A549 (cell line): Measurements from ENCODE around the gene RPL4. TPM values are rescaled to one million over a fixed set of nuclear protein-coding genes. Genes with fewer than 3 reads are reported as not detected.

Experiments used
- ATAC-seq, 2 experiments: fragments of 200-7000 bp in 1 of 2; fragments of >200 bp in 1 of 2; cut with Nextera tagmentation in 1 of 2; cut with Tn5 transposase in 1 of 2; 3 replicates each; pipeline versions ENCODE4 v1.8.0 to v1.9.1; 2018 to 2020; ENCODE audit warnings: mild to moderate bottlenecking in 1 of 2, moderate library complexity in 1 of 2
- CTCF ChIA-PET: fragments of 300-600 bp; sonication (Branson Sonifier 250); formaldehyde crosslinking; extraction: SDS; loops from one replicate; lab custom pipeline; 2021; ENCODE audit warnings: antibody characterized with exemption, inconsistent platforms; lab: Yijun Ruan, JAX
- POLR2A ChIA-PET: fragments of 350-600 bp; formaldehyde crosslinking; extraction: SDS; loops from one replicate; lab custom pipeline; 2021; ENCODE audit warnings: antibody characterized with exemption, inconsistent platforms; lab: Yijun Ruan, JAX
- DNase-seq, 2 experiments: peaks; one replicate each; pipeline versions ENCODE4 v3.0.0 to v3.0.0-alpha.2; 2011 to 2016; ENCODE audit warnings: low read depth in 1 of 2, low spot score in 1 of 2
- FAIRE-seq: peaks from 2 replicates; lab custom pipeline; 2011; peaks lifted over from hg19 to GRCh38; lab: Jason Lieb, UNC
- H3K27ac ChIP-seq, 2 experiments: fragments of >200 bp; sonication (Bioruptor Twin); formaldehyde crosslinking; 3 replicates each; pipeline ENCODE4 v1.5.1; 2016 to 2017
- H3K4me1 ChIP-seq: fragments of >200 bp; sonication (Bioruptor Twin); formaldehyde crosslinking; 3 replicates; pipeline ENCODE4 v1.6.1; 2016
- H3K4me2 ChIP-seq: fragments of >200 bp; sonication (Bioruptor Twin); formaldehyde crosslinking; 3 replicates; pipeline ENCODE4 v1.6.1; 2016
- H3K4me3 ChIP-seq: fragments of >200 bp; sonication (Bioruptor Twin); formaldehyde crosslinking; 3 replicates; pipeline ENCODE4 v1.5.1; 2016
- H3K9me3 ChIP-seq: fragments of >200 bp; sonication (Bioruptor Twin); formaldehyde crosslinking; 3 replicates; pipeline ENCODE4 v1.6.1; 2016
- BCL3 ChIP-seq: fragments of >200 bp; sonication (Bioruptor Twin); formaldehyde crosslinking; IDR thresholded peaks from 3 replicates; pipeline ENCODE4 v1.6.1; 2016
- CBX2 ChIP-seq: fragments of 200-600 bp; sonication (generic); IDR thresholded peaks from 2 replicates; pipeline ENCODE4 v1.6.1; 2016; ENCODE audit warnings: low read depth, mild to moderate bottlenecking, borderline replicate concordance
- CHD2 ChIP-seq: fragments of 150-350 bp; IDR thresholded peaks from 2 replicates; pipeline ENCODE4 v1.6.1; 2014; ENCODE audit warnings: low read length; ENCODE audit not compliant: partially characterized antibody
- E2F6 ChIP-seq: IDR thresholded peaks from 2 replicates; pipeline ENCODE4 v1.6.1; 2012; ENCODE audit warnings: low read depth, borderline replicate concordance
- EHF ChIP-seq: fragments of 250-450 bp; sonication (Bioruptor Pico); IDR thresholded peaks from 2 replicates; pipeline ENCODE4 v1.5.0; 2020; ENCODE audit warnings: mild to moderate bottlenecking
- EHMT2 ChIP-seq: fragments of 200-600 bp; sonication (generic); IDR thresholded peaks from 2 replicates; pipeline ENCODE4 v1.6.1; 2016; ENCODE audit warnings: antibody characterized with exemption, low read depth, mild to moderate bottlenecking, moderate library complexity
- FOXS1 ChIP-seq: fragments of 250-450 bp; sonication (Bioruptor Pico); IDR thresholded peaks from 2 replicates; pipeline ENCODE4 v1.5.0; 2020; ENCODE audit warnings: mild to moderate bottlenecking, moderate library complexity
- HEYL ChIP-seq: fragments of 250-450 bp; sonication (Bioruptor Pico); IDR thresholded peaks from 2 replicates; pipeline ENCODE4 v1.8.0; 2021; ENCODE audit warnings: mild to moderate bottlenecking, moderate library complexity
- HOXB13 ChIP-seq: fragments of 250-450 bp; sonication (Bioruptor Pico); IDR thresholded peaks from 2 replicates; pipeline ENCODE4 v1.5.0; 2020; ENCODE audit warnings: low read depth, mild to moderate bottlenecking, moderate library complexity
- JUN ChIP-seq, 2 experiments: fragments of >200 bp; sonication (Bioruptor Twin); formaldehyde crosslinking; IDR thresholded peaks; 2 replicates in 1 of 2; 3 replicates in 1 of 2; pipeline ENCODE4 v1.6.1; 2016 to 2017
- NFE2L2 ChIP-seq: fragments of 150-350 bp; conservative IDR thresholded peaks from 2 replicates; pipeline ENCODE4 v1.6.1; 2014; ENCODE audit warnings: low read length
- RAD21 ChIP-seq, 2 experiments: fragments of >200 bp in 1 of 2; sonication (Bioruptor Twin) in 1 of 2; formaldehyde crosslinking in 1 of 2; IDR thresholded peaks in 1 of 2; conservative IDR thresholded peaks in 1 of 2; 2 replicates in 1 of 2; 3 replicates in 1 of 2; pipeline ENCODE4 v1.6.1; 2012 to 2018; ENCODE audit warnings: inconsistent platforms in 1 of 2
- RCOR1 ChIP-seq: fragments of 150-350 bp; IDR thresholded peaks from 2 replicates; pipeline ENCODE4 v1.6.1; 2014; ENCODE audit warnings: antibody characterized with exemption, low read length, low read depth
- REST ChIP-seq: fragments of 200-600 bp; sonication (generic); IDR thresholded peaks from 2 replicates; pipeline ENCODE4 v1.6.1; 2016; ENCODE audit warnings: antibody characterized with exemption, mild to moderate bottlenecking, moderate library complexity
- SREBF2 ChIP-seq: fragments of 450-650 bp; IDR thresholded peaks from 2 replicates; pipeline ENCODE4 v1.6.1; 2014; ENCODE audit warnings: mild to moderate bottlenecking, moderate library complexity
- ZFP36 ChIP-seq: fragments of 450-650 bp; IDR thresholded peaks from 2 replicates; pipeline ENCODE4 v1.6.1; 2014; ENCODE audit warnings: borderline replicate concordance; ENCODE audit not compliant: partially characterized antibody
- ZNF302 ChIP-seq: fragments of 250-450 bp; sonication (Bioruptor Pico); IDR thresholded peaks from 2 replicates; pipeline ENCODE4 v1.9.0; 2021; ENCODE audit warnings: inconsistent platforms, mild to moderate bottlenecking, moderate library complexity
- WGBS: methylation state at CpG from one replicate; pipeline ENCODE4 v1.1.6; 2017; ENCODE audit errors: missing lambda C conversion rate; 5-methylcytosine and 5-hydroxymethylcytosine counted together
- polyA plus RNA-seq, 4 experiments: library from polyadenylated mRNA; depleted of rRNA in 3 of 4; stranded (reverse); fragments of >200 nt; fragmentation: RNase III in 1 of 4; extraction: RNeasy Plus Mini Kit Qiagen cat#74134 plus additional on column Dnase treatment in 1 of 4; gene quantifications; 2 replicates in 3 of 4; 3 replicates in 1 of 4; pipeline ENCODE4 v1.2.3, GENCODE V29; 2011 to 2017
- small RNA-seq, 6 experiments: library from RNA; depleted of rRNA; stranded (forward); fragments of <200 nt; gene quantifications; one replicate each; pipeline ENCODE3, GENCODE V24; 2012
- TF ChIP-seq, protein P1 (sequence below): fragments of 450-650 bp; IDR thresholded peaks from 2 replicates; pipeline ENCODE4 v1.6.1; 2014; ENCODE audit warnings: antibody characterized with exemption
- TF ChIP-seq, protein P2 (sequence below): IDR thresholded peaks from 2 replicates; pipeline ENCODE4 v1.6.1; 2012

RPL4 gene
- polyA plus RNA-seq, 2 of the 4 experiments (the other 2 are of a cell fraction): 4,330 to 6,042 TPM

GRCh38 chr15:66452420-66452819 lies 52.2 kb downstream of the RPL4 start:
- ChIA-PET CTCF (no interaction called here), POLR2A (no interaction called here)
- no peak for ATAC-seq
- H3K4me1 ChIP-seq: peaks cover 17% of the 10 kb centered on the region; the same call in 2 of the 3 replicates
- no peak overlapping the region for H3K27ac ChIP-seq
- TF ChIP-seq HOXB13 (CRISPR knock-in tag) (no peak), NFE2L2 (no peak), REST (no peak), SREBF2 (no peak), EHF (CRISPR knock-in tag) (no peak), E2F6 (no peak), ZNF302 (CRISPR knock-in tag) (no peak), RAD21 (conservative IDR thresholded peaks at IDR 0.05 in 1 of 2, IDR thresholded peaks at IDR 0.05 in 1 of 2) (no peak), EHMT2 (no peak), CHD2 (no peak), BCL3 (no peak), JUN (IDR thresholded peaks at IDR 0.05) (no peak), HEYL (no peak), RCOR1 (no peak), FOXS1 (CRISPR knock-in tag) (no peak), CBX2 (no peak), ZFP36 (no peak)
- TF ChIP-seq, protein P1, sequence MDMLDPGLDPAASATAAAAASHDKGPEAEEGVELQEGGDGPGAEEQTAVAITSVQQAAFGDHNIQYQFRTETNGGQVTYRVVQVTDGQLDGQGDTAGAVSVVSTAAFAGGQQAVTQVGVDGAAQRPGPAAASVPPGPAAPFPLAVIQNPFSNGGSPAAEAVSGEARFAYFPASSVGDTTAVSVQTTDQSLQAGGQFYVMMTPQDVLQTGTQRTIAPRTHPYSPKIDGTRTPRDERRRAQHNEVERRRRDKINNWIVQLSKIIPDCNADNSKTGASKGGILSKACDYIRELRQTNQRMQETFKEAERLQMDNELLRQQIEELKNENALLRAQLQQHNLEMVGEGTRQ: no peak
- TF ChIP-seq, protein P2, sequence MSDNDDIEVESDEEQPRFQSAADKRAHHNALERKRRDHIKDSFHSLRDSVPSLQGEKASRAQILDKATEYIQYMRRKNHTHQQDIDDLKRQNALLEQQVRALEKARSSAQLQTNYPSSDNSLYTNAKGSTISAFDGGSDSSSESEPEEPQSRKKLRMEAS: no peak
- 94% methylated on average over 4 of the region's 4 CpGs for WGBS
- DNase-seq: no peak
- no peak overlapping the region for H3K4me2 ChIP-seq
- no peak for FAIRE-seq
- no peaks in the 10 kb centered on the region for H3K9me3 ChIP-seq
- no peak overlapping the region for H3K4me3 ChIP-seq

Small RNAs within 50 kb of the gene (small RNA-seq; reads per million reads assigned to genes)
- gene MIR4512: 0 to 4.8 (median 0.65) reads per million in 6 experiments
- gene RF01159: 0 reads per million in 6 experiments
- gene SNORD16: 0 reads per million in 6 experiments
- 0 reads per million in 6 experiments for gene SNORD18A
- 0 reads per million in 6 experiments for gene SNORD18B
- gene SNORD18C: 0 reads per million in 6 experiments

Other genes starting within 250 kb of the RPL4 start
- gene DIS3L, start 211.3 kb downstream of the RPL4 start, polyA plus RNA-seq (2011; rRNA removed): 64.3 and 74.9 TPM in 2 replicates
- gene DIS3L, start 211.3 kb downstream of the RPL4 start, polyA plus RNA-seq (2017; fragmentation: RNase III; extraction: RNeasy Plus Mini Kit Qiagen cat#74134 plus additional on column Dnase treatment): 43.6 to 47.9 TPM (median 44.6 TPM) in 3 replicates
- gene TIPIN, start 148.2 kb downstream of the RPL4 start, polyA plus RNA-seq (2011; rRNA removed): 23.7 and 37.4 TPM in 2 replicates
- 28.2 to 37.0 TPM (median 28.4 TPM) in 3 replicates for gene TIPIN, start 148.2 kb downstream of the RPL4 start, polyA plus RNA-seq (2017; fragmentation: RNase III; extraction: RNeasy Plus Mini Kit Qiagen cat#74134 plus additional on column Dnase treatment)
- 30.3 and 34.3 TPM in 2 replicates for gene MAP2K1, start 117.9 kb downstream of the RPL4 start, polyA plus RNA-seq (2011; rRNA removed)
- 39.6 to 41.9 TPM (median 40.0 TPM) in 3 replicates for gene MAP2K1, start 117.9 kb downstream of the RPL4 start, polyA plus RNA-seq (2017; fragmentation: RNase III; extraction: RNeasy Plus Mini Kit Qiagen cat#74134 plus additional on column Dnase treatment)
- gene SNAPC5, start 7.1 kb downstream of the RPL4 start, polyA plus RNA-seq (2011; rRNA removed): 70.5 and 84.9 TPM in 2 replicates
- 78.7 to 85.1 TPM (median 80.9 TPM) in 3 replicates for gene SNAPC5, start 7.1 kb downstream of the RPL4 start, polyA plus RNA-seq (2017; fragmentation: RNase III; extraction: RNeasy Plus Mini Kit Qiagen cat#74134 plus additional on column Dnase treatment)
- gene ZWILCH, start 471 bp upstream of the RPL4 start, polyA plus RNA-seq (2011; rRNA removed): 62.7 and 70.9 TPM in 2 replicates
- 49.4 to 53.5 TPM (median 50.9 TPM) in 3 replicates for gene ZWILCH, start 471 bp upstream of the RPL4 start, polyA plus RNA-seq (2017; fragmentation: RNase III; extraction: RNeasy Plus Mini Kit Qiagen cat#74134 plus additional on column Dnase treatment)
- not detected in 2 replicates for gene LCTL, start 61.1 kb upstream of the RPL4 start, polyA plus RNA-seq (2011; rRNA removed)
- gene LCTL, start 61.1 kb upstream of the RPL4 start, polyA plus RNA-seq (2017; fragmentation: RNase III; extraction: RNeasy Plus Mini Kit Qiagen cat#74134 plus additional on column Dnase treatment): 0.05 TPM in 1 of 3 replicates, not detected in the others
- 9.6 and 14.0 TPM in 2 replicates for gene SMAD6, start 197.4 kb upstream of the RPL4 start, polyA plus RNA-seq (2011; rRNA removed)
- gene SMAD6, start 197.4 kb upstream of the RPL4 start, polyA plus RNA-seq (2017; fragmentation: RNase III; extraction: RNeasy Plus Mini Kit Qiagen cat#74134 plus additional on column Dnase treatment): 40.5 to 46.7 TPM (median 46.6 TPM) in 3 replicates